Suprapubic skin (tissue), 4 donors: ENCODE data around the gene NR1D2. TPM values are rescaled to one million over a fixed set of nuclear protein-coding genes. Genes with fewer than 3 reads are reported as not detected.

ENCODE experiments used
- DNase-seq, 2 donors: peaks; one replicate each; pipeline ENCODE4 v3.0.0-alpha.2; 2019; ENCODE audit warnings: low spot score in 2 of 2
- H3K27ac ChIP-seq: fragments of 200-600 bp; sonication (generic); one replicate; pipeline ENCODE4 v1.5.1; 2019
- H3K27me3 ChIP-seq: fragments of 200-600 bp; sonication (generic); one replicate; pipeline ENCODE4 v1.5.1; 2019
- H3K36me3 ChIP-seq: fragments of 200-600 bp; sonication (generic); one replicate; pipeline ENCODE4 v1.5.1; 2019
- H3K4me1 ChIP-seq: fragments of 200-600 bp; sonication (generic); one replicate; pipeline ENCODE4 v1.5.1; 2019
- H3K4me3 ChIP-seq: fragments of 200-600 bp; sonication (generic); one replicate; pipeline ENCODE4 v1.5.1; 2019; ENCODE audit warnings: mild to moderate bottlenecking
- H3K9me3 ChIP-seq: fragments of 200-600 bp; sonication (generic); one replicate; pipeline ENCODE4 v1.5.1; 2019
- EP300 ChIP-seq: sonication (generic); formaldehyde crosslinking; IDR thresholded peaks from one replicate; pipeline ENCODE4 v1.6.1; 2017; ENCODE audit warnings: antibody characterized with exemption
- POLR2A ChIP-seq, 2 donors: fragments of 450-650 bp; IDR thresholded peaks; one replicate each; pipeline ENCODE4 v1.6.1; 2017; ENCODE audit warnings: antibody characterized with exemption in 2 of 2, mild to moderate bottlenecking in 2 of 2, moderate library complexity in 2 of 2
- POLR2AphosphoS5 ChIP-seq, 3 donors: sonication (generic); formaldehyde crosslinking; IDR thresholded peaks; one replicate each; pipeline ENCODE4 v1.6.1; 2017; ENCODE audit warnings: antibody characterized with exemption in 3 of 3
- WGBS: methylation state at CpG from one replicate; pipeline ENCODE4 v1.1.5; 2018; 5-methylcytosine and 5-hydroxymethylcytosine counted together
- total RNA-seq, 4 donors: library from RNA; depleted of rRNA; stranded (reverse); fragments of >200 nt; gene quantifications; one replicate each; pipeline ENCODE4 v1.1.0, GENCODE V29; 2016
- TF ChIP-seq, protein P1 (sequence below), 2 donors: fragments of 200-600 bp in 1 of 2; fragments of 450-650 bp in 1 of 2; sonication (generic) in 1 of 2; IDR thresholded peaks; one replicate each; pipeline ENCODE4 v1.5.1; 2016 to 2019; ENCODE audit warnings: antibody characterized with exemption in 2 of 2, mild to moderate bottlenecking in 1 of 2, moderate library complexity in 1 of 2

The NR1D2 gene
- total RNA-seq, 4 donors from 2014 or later = 24.4 to 44.1 (median 39.1) TPM

- no peak overlapping the region for H3K27ac ChIP-seq
- no peaks in the 10 kb centered on the region for H3K9me3 ChIP-seq
- 91% methylated on average over 3 of the region's 3 CpGs for WGBS
- H3K4me3 ChIP-seq = no peak overlapping the region
- no peaks in the 10 kb centered on the region for H3K27me3 ChIP-seq
- no peaks in the 10 kb centered on the region for H3K4me1 ChIP-seq
- no peak for DNase-seq
- no peaks in the 10 kb centered on the region for H3K36me3 ChIP-seq
- TF ChIP-seq POLR2AphosphoS5 (IDR thresholded peaks at IDR 0.05) (no peak), EP300 (no peak), POLR2A (IDR thresholded peaks at IDR 0.05) (no peak)
- TF ChIP-seq, protein P1, sequence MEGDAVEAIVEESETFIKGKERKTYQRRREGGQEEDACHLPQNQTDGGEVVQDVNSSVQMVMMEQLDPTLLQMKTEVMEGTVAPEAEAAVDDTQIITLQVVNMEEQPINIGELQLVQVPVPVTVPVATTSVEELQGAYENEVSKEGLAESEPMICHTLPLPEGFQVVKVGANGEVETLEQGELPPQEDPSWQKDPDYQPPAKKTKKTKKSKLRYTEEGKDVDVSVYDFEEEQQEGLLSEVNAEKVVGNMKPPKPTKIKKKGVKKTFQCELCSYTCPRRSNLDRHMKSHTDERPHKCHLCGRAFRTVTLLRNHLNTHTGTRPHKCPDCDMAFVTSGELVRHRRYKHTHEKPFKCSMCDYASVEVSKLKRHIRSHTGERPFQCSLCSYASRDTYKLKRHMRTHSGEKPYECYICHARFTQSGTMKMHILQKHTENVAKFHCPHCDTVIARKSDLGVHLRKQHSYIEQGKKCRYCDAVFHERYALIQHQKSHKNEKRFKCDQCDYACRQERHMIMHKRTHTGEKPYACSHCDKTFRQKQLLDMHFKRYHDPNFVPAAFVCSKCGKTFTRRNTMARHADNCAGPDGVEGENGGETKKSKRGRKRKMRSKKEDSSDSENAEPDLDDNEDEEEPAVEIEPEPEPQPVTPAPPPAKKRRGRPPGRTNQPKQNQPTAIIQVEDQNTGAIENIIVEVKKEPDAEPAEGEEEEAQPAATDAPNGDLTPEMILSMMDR (IDR thresholded peaks at IDR 0.05) = no peak
Measured at GRCh38 chr3:23984934-23985333, 39.8 kb downstream of the NR1D2 start.

DNA sequence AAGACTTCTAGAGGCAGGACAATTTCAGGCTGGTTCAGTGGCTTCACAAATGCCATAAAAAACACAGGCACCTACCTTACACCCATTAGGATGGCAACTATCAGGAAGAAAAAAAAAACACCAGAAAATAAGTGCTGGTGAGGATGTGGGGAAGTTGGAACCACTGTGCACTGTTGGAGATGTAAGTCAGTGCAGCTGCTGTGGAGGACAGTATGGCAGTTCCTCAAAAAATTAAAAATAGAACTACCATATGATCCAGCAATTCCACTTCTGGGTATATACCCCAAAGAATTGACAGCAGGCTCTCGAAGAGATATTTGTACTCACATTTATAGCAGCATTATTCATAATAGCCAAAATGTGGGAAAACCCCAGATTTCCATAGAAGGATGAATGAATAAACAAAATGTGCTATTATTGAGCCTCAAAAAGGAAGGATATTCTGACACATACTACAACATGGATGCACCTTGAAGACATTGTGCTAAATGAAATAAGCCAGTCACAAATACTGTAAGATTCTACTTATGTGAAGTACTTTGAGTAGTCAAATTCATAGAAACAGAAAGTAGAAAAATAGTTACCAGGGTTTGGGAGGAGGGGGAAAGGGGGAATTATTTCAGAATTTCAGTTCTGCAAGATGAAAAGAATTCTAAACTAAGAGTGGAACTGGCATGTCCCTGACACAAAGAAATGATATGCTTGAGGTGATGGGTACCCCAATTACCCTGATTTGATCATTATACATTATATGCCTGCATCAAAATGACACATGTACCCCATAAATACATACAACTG, 40.9 kb downstream of the NR1D2 start:
- Histone ChIP-seq H3K4me3 (no peak overlapping the region), H3K9me3 (no peaks in the 10 kb centered on the region), H3K27ac (no peak overlapping the region), H3K36me3 (no peaks in the 10 kb centered on the region), H3K27me3 (no peaks in the 10 kb centered on the region), H3K4me1 (no peaks in the 10 kb centered on the region)
- TF ChIP-seq, protein P1 (IDR thresholded peaks at IDR 0.05) = no peak
- no peak for TF ChIP-seq POLR2A (IDR thresholded peaks at IDR 0.05)
- TF ChIP-seq POLR2AphosphoS5 (IDR thresholded peaks at IDR 0.05) = no peak
- no peak for TF ChIP-seq EP300
- DNase-seq = no peak
- WGBS = 38% methylated on average over 1 of the region's 1 CpG

- Histone ChIP-seq H3K9me3 (no peaks in the 10 kb centered on the region), H3K4me3 (no peak overlapping the region), H3K27ac (no peak overlapping the region), H3K4me1 (peaks cover 11% of the 10 kb centered on the region), H3K27me3 (no peaks in the 10 kb centered on the region), H3K36me3 (no peaks in the 10 kb centered on the region)
- no peak for DNase-seq
- TF ChIP-seq POLR2AphosphoS5 (IDR thresholded peaks at IDR 0.05) (no peak), POLR2A (IDR thresholded peaks at IDR 0.05) (no peak), EP300 (no peak)
- TF ChIP-seq, protein P1 (IDR thresholded peaks at IDR 0.05) = no peak
- 89% methylated on average over 8 of the region's 8 CpGs for WGBS
Measured at GRCh38 chr3:23987356-23987755, 42.3 kb downstream of the NR1D2 start.

GRCh38 chr3:23991306-23991682, 46.2 kb downstream of the NR1D2 start:
- H3K27me3 ChIP-seq = no peaks in the 10 kb centered on the region
- TF ChIP-seq POLR2AphosphoS5 (IDR thresholded peaks at IDR 0.05) (no peak), POLR2A (IDR thresholded peaks at IDR 0.05) (no peak), EP300 (no peak)
- TF ChIP-seq, protein P1 (IDR thresholded peaks at IDR 0.05) = no peak
- no peaks in the 10 kb centered on the region for H3K9me3 ChIP-seq
- WGBS = 83% methylated on average over 3 of the region's 3 CpGs
- no peak for DNase-seq
- H3K27ac ChIP-seq = peak overlapping the region; percentile 54
- H3K4me3 ChIP-seq = no peak overlapping the region
- H3K4me1 ChIP-seq = peaks cover 34% of the 10 kb centered on the region
- H3K36me3 ChIP-seq = no peaks in the 10 kb centered on the region

- TF ChIP-seq EP300 (no peak), POLR2A (IDR thresholded peaks at IDR 0.05) (no peak), POLR2AphosphoS5 (IDR thresholded peaks at IDR 0.05) (no peak)
- TF ChIP-seq, protein P1 (IDR thresholded peaks at IDR 0.05) = no peak
- Histone ChIP-seq H3K27ac (peak overlapping the region; percentile 54), H3K9me3 (no peaks in the 10 kb centered on the region), H3K4me1 (peaks cover 34% of the 10 kb centered on the region), H3K27me3 (no peaks in the 10 kb centered on the region), H3K4me3 (no peak overlapping the region), H3K36me3 (no peaks in the 10 kb centered on the region)
- no peak for DNase-seq
- WGBS = 28% methylated on average over 9 of the region's 9 CpGs
Measured at GRCh38 chr3:23991683-23992628, 46.9 kb downstream of the NR1D2 start.
